Hematopoietic multipotent progenitor cell treated with erythropoietin and hydrocortisone succinate and interleukin-3 and kit ligand, for 8 days (in vitro differentiated cells): Measurements from ENCODE around the gene ATG14.
"Not testable (repeated sequence)": the region's sequence is repeated elsewhere in the genome, so short reads cannot be mapped to it uniquely, and the experiment has no call there.

Source experiments
- DNase-seq: peaks from one replicate; pipeline ENCODE4 v3.0.0-alpha.2; 2015

ATG14 gene

GRCh38 chr14:55411426-55412389 is at the start of gene ATG14:
Gene ATG14, minus strand, starts transcription at chr14:55411830. Its CDS starts 8 bp downstream, at chr14:55411822.
- peak; percentile 85 for DNase-seq

DNA sequence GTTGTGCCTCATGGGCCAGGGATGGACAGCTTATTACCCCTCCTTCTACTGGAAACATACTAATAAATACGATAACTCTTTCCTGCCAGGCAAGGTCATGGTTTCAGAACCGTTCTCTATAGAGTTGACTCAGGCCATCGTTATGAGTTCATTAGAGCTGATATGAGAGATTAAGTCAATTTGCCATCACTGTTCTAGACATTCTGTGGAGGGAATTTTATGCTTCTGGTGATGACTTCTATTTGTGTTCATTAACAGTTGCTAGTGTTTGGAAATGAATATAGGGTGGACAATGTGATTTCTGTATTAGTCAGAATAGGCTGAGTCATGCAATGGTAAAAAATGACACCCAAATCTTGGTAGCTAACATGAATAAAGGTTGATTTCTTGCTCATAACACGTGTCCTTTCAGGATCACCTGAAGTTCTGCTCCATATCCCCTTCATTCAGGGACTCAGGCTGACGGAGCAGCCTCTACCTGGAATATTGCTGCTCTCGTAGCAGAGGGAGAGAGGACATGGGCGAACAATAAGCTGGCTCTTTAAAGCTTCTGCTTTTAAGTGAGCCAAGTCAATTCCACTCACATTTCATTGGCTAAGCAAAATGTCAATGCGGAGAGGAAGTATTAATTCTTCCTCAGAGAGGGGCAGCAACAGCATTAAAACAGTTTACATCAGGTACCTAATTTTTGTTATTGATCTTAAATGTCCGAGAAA is 47.3 kb upstream of the ATG14 start:
- DNase-seq = no peak

DNA sequence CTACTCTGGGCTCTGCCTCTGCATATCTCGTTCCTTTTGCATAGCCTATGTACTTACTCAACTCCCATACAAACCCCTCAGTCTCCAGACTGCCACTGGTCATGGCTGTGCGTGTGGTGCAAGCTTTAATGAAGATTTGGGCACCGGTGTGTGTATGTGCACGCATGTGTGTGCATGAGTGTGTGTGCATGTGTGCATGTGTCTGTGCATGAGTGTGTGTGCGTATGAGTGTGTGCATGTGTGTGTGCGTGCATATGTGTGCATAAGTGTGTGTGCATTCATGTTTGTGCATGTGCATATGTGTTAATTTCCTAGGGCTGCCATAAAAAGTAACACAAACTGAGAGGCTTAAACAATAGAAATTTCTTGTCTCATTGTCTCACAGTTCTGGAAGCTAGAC is 45.9 kb upstream of the ATG14 start:
- DNase-seq = no peak

GRCh38 chr14:55456411-55456810 is 44.8 kb upstream of the ATG14 start:
- not testable (repeated sequence) for DNase-seq

DNA sequence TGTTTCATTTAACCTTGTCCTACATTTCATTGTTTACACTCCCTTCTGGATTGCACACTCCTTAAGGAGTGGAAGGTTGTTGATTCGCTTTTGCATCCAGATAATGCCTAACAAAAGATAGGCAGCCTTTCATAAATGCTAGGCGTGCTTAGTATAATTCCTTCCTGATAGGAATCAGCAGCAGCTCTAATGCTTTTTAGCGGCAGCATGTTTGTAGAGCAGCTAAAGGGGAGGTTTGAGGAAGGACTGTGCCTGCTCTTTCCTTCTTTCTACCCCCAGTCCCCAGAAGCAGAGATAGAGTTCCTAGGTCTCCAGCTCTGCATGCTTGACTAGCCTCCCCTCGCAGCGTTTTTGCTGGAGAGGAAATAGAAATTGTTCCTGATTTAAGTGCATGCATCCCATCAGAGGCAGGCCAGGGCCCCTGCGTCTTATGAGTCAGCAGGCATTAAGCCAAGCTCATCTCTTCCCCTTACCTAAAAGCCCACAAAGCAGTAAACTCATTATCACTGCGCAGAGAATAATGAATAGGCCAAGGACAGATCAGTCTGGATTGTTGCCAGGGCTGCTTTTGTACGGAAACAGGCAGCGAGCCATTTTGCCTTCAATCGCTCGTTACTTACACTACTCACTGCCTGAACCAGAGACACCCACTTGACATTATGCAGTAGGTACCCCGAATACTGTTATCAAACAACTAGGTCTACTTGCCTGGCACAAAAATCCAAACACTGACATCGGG is 42.8 kb upstream of the ATG14 start:
- DNase-seq = peak; percentile 84

GRCh38 chr14:55451950-55452349 is 40.3 kb upstream of the ATG14 start:
- DNase-seq = no peak

GRCh38 chr14:55451398-55451797 is 39.8 kb upstream of the ATG14 start:
- DNase-seq = no peak

DNA sequence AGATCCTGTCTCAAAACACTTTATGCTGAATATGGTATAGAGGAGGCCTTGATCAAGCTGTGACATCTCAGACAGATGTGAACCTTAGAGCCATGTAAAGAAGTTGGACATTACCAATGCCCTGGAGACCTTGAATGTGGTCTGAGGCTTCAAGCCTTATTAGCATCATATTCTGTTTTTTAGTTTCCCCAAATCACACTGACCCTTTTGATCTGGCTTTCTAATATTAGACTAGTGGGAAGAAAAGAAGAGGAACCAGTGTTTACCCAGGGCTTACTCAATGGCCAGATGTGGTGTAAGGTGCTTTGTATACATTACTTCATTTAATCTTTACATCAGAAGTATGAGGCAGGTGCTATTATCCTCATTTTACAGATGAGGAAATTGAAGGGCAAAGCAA is 39.4 kb upstream of the ATG14 start:
- DNase-seq = no peak

DNA sequence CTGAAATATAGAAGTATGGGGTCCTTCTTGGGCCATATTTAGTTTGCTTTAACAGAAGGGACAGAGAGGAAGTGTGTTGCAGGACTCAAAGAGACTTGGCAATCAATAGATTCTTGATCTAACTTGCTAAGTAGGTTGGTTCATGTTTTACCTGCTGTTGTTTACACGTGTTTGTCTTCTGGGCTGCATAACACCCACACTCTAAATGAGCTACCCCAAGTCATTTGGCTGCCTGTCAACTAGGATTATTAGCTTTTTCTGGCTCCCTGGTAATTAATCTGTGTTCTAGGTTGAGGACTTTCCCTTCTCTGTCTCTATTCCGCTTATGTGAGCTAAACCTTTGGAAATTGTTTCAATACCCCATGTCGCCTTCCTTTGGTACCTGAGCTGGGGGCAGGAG is 38.9 kb upstream of the ATG14 start:
- DNase-seq = no peak

- no peak for DNase-seq
Observed at GRCh38 chr14:55450124-55450523, 38.5 kb upstream of the ATG14 start.

DNA sequence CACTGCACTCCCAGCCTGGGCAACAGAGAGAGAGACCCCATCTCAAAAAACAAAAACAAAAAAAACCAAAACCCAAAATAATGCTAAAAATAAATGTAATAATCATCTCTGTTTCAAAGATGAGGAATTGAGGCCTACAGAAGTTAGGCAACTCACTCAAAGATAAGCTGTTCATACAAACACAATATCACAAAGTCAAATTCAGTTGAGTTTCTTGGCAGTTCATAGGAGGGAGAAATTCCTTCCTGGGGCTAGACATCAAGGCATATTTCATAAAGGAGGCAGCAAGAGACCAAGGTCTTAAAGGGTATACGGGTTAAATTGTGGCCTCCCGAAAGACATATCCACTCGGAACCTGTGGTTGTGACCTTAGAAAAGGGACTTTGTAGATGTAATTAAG is 37.5 kb upstream of the ATG14 start:
- no peak for DNase-seq

DNA sequence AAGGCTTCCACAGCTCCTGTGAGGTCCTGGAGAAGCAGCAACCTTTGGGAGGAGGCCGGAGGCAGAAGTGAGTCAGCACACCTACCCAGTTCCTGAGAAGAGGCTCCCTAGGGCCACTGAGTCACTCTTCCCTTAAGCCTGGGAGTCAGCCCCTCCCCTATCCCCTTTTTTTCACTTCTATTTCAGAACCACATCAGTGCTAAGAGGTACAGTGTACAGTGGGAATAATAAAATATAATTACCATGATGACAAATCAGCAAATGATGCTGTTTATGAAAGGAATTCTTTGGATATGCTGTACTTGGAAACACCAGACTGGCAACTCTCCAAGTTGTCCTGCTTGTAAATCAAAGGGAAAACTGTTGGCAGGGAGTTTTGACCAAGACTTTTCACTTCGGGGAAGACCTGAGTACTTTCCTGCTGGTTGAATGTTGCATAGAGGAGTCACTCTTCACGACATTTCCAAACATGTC is 36.5 kb upstream of the ATG14 start:
- no peak for DNase-seq

- no peak for DNase-seq
Observed at GRCh38 chr14:55446833-55447232, 35.2 kb upstream of the ATG14 start.

DNA sequence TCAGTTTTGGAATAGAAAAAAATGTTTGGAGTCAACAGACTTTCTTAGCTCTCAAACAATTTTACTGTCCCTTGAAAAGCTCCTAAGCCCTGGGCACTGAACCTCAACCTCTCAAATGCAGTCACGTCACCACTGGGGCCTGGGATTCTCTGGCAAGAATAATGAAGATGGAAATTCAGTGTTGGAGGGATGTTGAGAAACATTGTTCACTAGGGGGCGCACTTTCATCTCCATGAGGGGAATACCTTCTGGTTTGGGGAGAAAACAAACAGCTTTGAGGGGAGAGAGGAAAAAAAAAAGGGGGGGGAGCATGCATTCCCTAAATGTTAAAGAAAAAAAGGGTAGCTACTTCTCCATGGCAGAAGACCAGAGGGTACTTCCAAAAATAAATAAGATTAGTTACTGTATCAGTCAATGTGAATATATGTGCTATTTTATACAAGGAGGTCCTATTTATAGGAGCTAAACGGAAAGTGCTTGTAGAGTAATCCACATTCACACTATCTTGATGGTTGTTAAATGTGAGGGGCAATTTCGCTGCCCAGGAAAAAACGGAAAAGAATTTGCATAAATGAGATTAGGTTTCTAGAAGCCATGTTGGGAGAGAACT is 34.6 kb upstream of the ATG14 start:
- DNase-seq = peak; percentile 86

DNA sequence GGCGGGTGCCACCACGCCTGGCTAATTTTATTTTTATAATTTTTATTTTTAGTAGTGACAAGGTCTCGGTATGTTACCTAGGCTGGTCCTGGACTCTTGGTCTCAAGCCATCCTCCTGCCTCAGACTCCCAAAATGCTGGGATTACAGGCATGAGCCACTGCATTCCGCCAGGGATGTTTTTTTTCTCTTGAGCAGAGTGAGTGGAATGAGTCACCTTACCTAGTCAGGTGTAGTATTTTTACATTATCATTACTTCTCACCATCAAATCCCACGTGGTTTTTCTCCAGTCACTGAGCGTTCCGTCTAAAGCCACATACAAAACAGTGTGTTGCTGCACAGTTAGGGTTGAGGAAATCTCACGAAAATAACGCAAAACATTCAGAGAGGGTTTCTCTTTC is 29.7 kb upstream of the ATG14 start:
- DNase-seq = no peak

- no peak for DNase-seq
Observed at GRCh38 chr14:55440385-55440784, 28.8 kb upstream of the ATG14 start, which contains the start of gene TBPL2. Gene TBPL2, minus strand, starts transcription at chr14:55440616. Its CDS starts 167 bp downstream, at chr14:55440449.

- DNase-seq = peak; percentile 75
Observed at GRCh38 chr14:55438066-55438683, 26.5 kb upstream of the ATG14 start.

- no peak for DNase-seq
Observed at GRCh38 chr14:55436931-55437330, 25.3 kb upstream of the ATG14 start.

DNA sequence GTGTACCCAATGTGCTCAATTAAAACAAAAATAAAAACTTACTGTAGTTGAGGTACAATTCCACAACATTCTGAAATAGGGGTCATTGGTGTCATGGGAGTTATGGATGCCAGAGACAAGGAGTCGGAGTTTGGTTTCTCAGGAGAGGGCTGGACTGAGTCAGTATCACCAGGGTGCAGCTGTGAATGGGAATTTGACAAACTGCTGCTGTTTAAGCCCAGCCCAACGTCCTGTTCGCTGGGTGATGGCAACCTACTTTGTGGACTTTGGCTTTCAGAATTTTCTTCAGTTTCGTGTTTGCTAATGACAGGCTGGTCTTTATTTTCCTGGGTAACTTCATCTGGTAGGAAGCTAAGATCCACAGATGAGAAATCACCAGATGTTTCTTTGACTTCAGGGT is 24.9 kb upstream of the ATG14 start:
- no peak for DNase-seq

DNA sequence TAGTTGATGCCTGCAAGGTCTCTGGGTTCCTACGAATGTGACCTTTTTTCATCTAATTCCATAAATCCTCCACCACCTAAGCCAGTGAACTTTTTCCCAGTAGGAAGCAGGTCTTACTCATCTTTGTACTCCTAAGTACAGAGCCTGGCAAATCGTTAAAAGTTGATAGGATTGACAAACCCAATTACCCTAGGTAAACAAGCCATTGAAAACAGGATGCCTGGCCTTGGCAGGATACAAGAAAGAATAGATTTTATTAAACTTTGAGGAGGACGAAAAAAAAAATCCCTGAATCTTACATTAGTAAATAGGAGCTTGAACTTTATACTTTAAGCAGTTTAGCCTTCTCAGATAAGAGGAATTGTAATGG is 23.2 kb upstream of the ATG14 start:
- no peak for DNase-seq

DNA sequence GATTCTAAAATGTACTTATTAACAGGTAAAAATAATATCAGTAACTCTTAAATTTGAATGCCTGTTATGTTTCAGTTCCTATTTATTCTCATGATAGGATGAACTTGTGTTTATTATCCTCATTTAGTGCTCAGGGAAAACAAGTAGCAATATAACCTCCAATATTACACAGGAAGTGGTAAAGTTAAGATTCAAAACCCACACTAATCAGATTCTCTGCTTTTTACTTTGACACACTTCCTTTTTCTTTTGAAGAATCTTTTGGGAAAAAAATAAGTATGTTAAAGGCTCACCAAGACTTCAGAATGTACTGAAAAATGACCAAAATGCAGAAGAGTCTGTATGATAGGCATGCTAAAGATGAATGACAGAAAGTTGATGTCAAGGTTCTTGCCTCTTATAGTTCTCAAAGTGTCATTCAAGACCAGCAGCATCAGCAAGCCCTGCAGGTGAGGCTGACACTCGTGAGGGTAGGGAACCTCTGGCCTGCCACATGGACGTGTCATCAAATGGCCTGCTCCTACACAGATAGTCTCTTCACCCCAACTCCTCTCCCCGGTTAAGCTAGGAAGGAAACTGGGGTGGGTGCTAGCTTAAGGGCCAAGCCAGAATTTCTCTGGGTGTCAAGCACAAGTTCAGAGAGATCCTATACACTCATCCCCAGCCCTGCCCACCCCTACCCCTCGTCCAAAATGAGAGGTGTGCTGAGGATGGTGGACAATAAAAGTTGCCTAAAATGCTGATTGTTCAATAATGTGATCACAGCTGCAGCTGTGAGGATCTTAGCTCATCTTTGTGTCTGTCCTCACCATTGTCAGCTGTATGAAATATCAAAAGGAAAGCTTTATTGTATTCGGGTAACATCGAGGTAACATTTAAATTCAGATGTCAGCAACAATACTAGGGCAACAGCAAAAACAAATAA is 22.5 kb upstream of the ATG14 start:
- no peak for DNase-seq
